Activated effector memory CD4-positive, alpha-beta T cell treated with Interleukin-2 at 50 U/mL for 16 hours (primary cell): ENCODE measurements around the gene IFI44.

Experiments
- DNase-seq: peaks from one replicate; pipeline ENCODE4 v3.0.0-alpha.2; 2020

The IFI44 gene, protein sequence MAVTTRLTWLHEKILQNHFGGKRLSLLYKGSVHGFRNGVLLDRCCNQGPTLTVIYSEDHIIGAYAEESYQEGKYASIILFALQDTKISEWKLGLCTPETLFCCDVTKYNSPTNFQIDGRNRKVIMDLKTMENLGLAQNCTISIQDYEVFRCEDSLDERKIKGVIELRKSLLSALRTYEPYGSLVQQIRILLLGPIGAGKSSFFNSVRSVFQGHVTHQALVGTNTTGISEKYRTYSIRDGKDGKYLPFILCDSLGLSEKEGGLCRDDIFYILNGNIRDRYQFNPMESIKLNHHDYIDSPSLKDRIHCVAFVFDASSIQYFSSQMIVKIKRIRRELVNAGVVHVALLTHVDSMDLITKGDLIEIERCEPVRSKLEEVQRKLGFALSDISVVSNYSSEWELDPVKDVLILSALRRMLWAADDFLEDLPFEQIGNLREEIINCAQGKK

DNA sequence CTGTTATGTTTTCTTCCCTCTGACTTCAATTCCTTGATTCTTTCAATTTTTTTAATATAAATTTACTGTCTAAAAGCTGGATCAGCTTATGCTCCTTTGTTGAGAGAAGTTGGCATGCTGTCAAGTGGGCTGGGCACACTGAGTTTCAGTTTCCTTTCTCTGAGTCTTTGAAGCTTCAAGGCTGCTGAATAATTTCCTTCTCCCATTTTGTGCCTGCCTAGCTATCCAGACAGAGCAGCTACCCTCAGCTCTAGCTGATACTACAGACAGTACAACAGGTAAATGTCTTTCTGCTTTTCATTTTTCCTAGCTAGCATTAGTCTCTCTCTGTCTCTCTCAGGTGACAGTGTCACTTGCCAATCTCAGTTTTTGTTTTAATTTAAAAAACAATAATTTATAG, at the start of gene IFI44:
TSS of gene IFI44 (plus strand) at position 204 of the 400 bp plus-strand sequence. CDS start 365 bp downstream, outside the sequence.
- peak; percentile 58 for DNase-seq

DNA sequence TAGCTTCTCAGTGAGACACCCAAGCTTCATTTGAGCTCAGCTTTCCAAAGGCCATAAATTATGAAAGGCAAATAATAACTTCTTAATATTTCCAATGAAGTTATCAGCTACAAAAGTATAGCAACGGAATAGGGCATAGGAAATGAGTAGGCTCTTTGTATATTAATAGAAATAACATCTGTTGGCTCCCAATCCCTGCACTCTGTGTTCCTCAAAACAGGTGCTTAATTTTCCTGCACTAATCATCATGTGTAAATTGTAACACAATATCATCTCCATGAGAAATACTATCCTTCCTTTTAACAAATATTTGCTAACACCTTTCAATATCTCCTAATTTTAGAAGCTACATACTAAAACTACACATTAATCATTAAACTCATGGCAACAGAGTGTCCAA, 48.6 kb upstream of the IFI44 start:
- DNase-seq: no peak

DNA sequence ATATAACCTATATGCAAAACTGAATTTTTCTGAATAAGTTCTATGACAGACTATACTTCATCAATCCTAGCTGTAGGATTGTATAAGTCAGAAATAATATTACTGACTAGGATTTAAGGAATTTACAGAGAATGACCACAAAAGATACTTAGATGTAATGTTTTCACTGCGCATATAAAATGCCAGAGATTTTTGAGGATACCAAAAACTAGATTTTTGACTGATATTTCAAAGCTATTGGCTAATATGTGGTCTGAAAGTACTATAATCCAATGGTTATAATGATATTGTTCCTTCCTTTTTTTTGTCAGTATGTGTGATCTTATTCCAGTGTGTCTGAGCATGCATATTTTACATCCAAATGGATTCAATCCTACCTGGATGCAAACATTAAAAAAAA, 46.4 kb upstream of the IFI44 start:
- no peak for DNase-seq

DNA sequence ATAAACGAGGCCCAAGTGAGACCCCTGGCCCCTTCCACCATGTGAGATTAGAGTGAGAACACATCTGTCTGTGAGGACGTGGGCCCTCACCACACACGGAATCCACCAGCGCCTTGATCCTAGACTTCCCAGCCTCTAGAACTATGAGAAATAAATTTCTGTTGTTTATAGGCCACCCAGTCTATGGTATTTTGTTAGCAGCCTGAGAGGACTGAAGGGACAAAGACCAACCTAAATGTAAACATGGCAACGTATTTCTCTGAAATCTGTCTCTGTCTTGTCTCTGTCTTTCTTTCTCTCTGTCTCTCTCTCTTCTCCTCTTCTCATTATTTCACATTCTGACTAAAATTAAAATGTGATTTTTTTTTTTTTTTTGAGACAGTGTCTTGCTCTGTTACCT, 45.0 kb upstream of the IFI44 start:
- DNase-seq: no peak

DNA sequence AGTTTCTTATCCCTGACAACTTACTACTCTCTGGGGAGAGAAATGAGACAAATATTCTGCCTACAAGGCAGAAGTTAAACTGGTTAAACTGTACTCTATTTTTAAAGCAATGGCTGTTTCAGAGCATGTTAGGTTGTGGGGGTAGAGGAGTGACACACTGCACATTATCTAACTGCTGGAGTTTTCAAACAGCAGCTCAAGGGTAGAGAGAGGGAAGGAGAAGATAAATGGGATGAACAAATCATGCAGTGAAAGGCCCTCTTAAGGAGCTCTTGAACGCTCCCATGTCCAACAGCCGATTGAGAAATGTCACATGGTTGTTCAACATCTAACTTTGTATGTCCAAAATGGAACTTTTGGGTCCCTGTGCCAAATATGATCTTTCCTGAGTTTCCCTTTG, 43.4 kb upstream of the IFI44 start:
- DNase-seq: no peak

DNA sequence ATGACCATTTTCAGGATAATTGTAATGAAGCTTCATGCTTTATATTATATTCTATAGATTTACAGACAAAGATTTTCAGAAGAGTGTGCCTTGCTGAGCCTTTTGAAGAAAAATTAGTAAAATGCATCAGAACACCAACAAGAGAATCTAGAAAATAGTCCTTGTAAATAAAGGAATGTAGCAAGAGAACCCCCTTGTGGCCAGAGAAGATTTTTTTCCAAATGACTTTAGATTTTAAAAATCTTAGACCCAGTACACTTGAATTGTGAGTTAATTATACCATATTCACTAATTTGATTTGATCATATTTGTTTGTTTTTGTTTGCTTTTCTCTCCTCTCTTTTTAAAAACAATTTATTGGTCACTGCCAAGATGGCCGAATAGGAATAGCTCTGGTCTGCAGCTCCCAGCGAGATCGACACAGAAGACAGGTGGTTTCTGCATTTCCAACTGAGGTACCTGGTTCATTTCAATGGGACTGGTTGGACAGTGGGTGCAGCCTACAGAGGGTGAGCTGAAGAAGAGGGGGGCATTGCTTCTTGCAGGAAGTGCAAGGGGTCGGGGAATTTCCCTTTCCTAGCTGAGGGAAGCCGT, 42.2 kb upstream of the IFI44 start:
- DNase-seq: no peak

DNA sequence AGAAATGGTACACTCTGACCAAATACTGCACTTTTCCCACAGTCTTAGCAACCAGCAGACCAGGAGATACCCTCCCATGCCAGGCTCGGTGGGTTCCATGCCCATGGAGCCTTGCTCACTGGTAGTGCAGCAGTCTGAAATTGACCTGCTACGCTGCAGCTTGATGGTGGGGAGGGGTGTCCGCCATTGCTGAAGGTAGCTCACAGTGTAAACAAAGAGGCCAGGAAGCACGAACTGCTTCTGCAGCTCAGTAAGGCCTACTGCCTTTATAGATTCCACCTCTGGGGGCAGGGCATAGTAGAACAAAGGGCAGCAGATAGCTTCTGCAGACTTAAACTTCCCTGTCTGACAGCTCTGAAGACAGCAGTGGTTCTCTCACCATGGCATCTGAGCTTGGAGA, 41.7 kb upstream of the IFI44 start:
- no peak for DNase-seq

DNA sequence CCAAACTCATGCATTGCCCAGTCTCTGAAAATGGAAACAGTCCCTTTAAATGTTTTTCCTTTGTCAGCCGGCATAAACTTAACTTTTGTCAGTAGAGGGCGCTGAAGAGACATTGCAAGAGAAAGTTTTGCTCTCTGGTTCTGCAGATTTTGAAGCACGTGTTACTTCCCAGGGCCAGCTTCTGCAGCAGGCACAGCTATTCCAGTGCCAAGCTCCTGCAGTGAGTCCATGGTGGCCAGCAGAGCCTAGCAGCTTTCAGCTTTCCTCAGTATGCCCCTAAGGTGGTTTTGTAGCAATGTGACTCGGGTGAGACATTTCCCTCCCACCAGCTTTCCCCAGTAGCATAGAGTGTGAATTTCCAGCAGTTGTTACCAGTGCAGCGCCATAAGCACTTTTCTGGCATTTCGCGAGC, 32.0 kb upstream of the IFI44 start:
- DNase-seq: no peak

DNA sequence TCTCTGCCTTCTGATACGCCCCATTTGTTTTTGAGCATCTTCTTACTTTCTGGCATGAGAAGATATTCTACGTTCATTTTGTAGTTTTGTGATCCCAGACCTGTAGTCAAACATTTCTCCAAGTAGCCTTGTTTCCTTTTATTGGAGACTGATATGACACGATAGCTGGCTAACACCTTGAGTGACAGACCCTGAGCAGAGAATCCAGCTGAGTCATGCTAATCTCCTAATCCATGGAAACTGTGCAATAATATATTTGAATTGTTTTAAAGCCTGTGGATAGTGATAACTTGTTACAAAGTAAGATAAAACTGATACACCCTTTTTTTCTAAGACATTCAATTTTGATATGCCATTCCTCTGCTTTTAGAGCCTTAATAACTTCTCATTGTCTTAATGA, 30.6 kb upstream of the IFI44 start:
- DNase-seq: no peak

DNA sequence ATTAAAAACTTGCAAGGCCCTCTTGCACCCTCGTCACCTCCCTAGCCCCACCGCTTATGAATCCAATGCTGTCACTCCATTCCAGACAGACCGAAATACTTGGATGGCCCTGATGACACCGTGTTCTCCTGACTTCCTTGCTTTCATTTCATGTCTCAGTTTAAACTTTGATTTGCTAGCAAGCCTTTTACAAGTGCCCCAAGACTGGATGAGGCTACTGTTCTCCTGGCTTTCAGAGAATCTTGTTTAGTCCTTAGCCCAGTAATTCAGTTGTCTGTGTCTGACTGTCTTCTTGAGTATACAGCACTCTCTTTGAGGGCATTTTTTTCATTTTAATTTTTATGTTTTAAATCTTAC, 30.2 kb upstream of the IFI44 start:
- DNase-seq: no peak

DNA sequence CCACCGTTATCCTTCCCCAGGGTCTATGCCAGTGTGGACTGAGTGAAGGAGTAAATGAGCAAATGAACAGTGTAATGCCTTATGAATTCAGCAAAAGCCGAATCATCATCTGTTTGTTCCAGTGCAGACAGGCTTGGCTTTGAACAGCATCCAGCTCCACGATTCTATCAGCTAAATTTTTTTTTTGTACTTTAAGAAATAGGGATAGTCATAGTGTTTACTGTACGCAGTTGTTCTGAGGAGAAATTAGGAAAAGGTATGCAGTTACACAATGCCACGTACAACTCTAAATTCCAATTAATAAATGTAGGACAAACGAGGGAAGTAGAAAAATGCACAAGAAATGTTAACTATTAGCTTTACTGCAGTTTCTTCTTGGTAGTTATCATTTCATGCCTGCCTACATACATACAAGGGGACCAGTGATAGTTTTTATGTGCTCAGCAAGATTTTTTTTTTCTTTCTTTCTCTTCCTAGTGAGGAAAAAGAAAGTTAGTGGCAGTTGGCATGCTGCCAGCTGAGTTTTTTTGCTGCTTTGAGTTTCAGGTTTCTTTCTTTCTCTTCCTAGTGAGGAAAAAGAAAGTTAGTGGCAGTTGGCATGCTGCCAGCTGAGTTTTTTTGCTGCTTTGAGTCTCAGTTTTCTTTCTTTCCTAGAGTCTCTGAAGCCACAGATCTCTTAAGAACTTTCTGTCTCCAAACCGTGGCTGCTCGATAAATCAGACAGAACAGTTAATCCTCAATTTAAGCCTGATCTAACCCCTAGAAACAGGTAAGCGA, 29.6 kb upstream of the IFI44 start, which contains the start of gene IFI44L:
TSS of gene IFI44L (plus strand) at position 646 of the 777 bp plus-strand sequence. CDS start 7,468 bp downstream, outside the sequence.
- DNase-seq: peak; percentile 37

DNA sequence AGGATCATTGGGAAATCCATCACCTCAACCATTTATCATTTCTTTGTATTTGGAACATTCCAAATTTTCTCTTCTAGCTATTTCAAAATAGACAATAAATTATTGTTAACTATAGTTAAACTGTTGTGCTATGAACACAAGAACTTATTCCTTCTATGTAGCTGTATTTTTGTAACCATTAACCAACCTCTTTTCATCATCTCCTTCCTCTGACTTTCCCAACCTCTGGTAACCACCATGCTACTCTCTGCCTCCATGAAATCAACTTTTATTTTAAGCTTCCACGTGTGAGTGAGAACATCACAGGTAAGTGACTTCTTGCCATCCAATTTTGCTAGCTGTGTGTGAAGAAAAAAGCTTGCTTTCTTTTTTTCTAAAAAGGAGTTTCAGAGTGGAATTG, 29.0 kb upstream of the IFI44 start:
- DNase-seq: no peak

DNA sequence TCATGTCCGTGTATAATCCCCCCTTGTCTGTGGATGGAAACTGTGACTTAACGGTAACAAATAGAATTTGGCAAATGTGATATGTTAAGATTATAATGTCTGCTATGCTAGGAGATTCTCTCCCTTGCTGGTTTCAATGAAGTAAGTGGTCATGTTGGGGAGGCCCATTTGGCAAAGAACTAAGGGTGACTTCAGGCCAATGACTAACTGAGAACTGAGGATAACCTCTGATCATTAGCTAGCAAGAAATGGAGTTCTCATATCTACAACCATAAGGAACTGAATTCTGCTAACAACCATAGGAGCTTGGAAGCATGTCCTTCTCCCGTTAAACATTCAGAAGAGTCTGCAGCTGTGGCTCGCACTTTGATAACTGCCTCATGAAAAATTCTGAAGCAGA, 27.1 kb upstream of the IFI44 start:
- no peak for DNase-seq

DNA sequence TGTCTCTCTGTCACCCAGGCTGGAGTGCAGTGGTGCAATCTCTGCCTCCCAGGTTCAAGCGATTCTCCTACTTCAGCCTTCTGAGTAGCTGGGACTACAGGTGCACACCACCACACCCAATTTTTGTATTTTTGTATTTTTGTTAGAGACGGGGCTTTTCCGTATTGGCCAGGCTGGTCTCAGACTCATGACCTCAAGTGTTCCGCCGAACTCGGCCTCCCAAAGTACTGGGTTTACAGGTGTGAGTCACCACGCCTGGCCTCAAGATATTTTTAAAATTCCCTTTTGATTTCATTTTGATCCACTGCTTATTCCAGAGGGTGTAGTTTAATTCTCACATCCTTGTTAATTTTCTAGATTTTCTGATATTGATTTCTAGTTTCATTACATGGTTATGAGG, 25.6 kb upstream of the IFI44 start:
- DNase-seq: no peak

DNA sequence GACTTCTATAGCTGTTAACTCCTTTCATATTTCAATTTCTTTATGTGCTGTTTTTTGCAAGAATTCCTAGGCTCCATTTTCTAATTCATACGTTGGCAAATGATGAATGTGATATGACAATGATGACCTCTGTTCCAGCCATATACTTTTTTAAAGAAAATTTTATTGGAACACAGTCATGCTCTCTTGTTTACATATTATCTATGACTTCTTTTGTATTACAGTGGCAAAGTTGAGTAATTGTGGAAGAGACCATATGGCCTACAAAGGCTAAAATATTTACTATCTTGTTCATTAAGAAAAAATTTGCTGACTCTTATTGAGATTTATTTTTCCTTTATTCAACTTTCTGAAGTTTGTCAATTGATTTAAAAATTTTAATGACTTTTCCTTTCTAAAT, 22.3 kb upstream of the IFI44 start:
- DNase-seq: no peak

DNA sequence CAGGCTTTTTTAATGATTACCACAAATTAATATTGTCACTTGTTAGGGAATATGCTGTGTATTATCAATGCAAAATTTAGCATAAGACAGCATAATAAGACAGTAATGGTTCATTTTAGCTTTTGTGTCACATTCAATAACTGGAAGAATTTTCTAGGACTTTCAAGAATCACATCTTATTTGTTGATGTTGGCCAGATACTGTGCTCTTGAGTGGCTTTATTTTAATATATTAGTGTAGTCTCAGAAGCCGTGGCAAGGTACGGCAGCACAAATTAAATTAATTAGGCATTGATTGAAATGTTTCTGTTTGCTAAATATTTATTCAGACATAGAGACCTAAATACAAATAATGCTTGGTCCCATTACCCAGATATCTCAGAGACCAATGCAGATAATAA, 19.0 kb upstream of the IFI44 start:
- DNase-seq: no peak

DNA sequence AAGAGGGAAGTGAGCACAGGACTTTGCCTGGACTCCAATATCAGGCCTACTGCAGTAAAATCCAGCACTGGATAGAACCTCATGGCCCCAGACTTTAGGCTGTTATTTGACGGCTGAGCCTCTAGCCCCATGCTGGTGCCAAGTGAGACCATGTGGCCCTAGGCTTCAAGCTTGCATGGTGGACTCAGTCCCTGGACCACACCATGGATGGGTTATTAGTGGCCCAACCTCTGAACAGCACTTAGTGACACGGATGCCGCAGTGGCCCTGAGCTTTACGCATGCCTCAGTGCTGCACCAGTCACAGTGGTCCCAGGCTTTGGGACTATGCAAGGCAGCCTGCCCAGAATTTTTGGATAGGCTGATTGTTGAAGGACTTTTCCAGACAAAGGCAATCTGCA, 16.4 kb upstream of the IFI44 start:
- no peak for DNase-seq

DNA sequence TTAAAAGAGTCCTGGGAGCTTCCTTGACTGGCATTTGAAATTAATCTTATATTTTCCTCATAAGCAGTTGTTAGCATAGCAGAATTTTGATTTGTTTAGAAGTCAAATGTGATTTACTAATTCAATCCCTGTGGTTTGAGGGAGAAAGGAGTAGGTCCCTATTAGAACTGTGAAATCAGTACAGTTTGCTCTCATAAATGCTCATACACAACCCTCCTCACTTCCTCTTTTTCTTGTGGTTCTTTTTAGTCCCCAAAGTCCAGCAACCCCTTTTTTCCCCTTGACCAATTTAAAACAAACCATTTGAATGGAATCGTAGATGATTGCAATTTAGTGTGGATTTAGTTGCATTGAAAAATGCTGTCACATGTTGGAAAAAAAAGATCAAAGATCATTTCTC, 9.2 kb upstream of the IFI44 start:
- no peak for DNase-seq

DNA sequence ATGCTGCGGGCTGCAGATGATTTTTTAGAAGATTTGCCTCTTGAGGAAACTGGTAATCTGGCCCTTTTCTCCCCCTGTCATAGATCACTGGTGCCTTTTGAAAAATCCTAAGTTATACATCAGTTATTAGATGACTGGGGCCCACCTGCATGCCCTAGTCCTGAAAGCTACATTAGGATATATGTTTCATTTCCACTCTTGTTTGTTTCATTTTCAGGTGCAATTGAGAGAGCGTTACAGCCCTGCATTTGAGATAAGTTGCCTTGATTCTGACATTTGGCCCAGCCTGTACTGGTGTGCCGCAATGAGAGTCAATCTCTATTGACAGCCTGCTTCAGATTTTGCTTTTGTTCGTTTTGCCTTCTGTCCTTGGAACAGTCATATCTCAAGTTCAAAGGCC, 8.1 kb upstream of the IFI44 start:
- no peak for DNase-seq

DNA sequence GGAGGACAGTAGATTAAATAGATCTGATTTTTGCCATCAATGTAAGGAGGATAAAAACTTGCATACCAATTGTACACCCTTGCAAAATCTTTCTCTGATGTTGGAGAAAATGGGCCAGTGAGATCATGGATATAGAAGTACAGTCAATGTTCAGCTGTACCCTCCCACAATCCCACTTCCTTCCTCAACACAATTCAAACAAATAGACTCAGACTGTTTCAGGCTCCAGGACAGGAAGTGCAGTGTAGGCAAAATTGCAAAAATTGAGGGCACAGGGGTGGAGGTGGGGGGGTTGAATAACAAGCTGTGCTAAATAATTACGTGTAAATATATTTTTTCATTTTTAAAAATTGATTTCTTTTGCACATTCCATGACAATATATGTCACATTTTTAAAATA, 3.9 kb upstream of the IFI44 start:
- DNase-seq: no peak

DNA sequence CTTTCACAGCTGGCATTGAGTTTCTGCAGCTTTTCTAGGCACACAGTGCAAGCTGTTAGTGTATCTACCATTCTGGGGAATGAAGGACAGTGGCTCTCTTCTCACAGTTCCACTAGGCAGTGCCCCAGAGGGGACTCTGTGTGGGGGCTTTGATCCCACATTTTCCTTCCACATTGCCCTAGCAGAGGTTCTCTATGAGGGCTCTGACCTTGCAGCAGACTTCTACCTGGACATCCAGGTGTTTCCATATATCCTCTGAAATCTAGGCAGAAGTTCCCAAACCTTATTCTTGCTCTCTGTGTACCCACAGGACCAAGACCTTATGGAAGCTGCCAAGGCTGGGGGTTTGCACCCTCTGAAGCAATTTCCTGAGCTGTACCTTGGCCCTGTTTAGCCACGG, 2.4 kb upstream of the IFI44 start:
- DNase-seq: no peak

DNA sequence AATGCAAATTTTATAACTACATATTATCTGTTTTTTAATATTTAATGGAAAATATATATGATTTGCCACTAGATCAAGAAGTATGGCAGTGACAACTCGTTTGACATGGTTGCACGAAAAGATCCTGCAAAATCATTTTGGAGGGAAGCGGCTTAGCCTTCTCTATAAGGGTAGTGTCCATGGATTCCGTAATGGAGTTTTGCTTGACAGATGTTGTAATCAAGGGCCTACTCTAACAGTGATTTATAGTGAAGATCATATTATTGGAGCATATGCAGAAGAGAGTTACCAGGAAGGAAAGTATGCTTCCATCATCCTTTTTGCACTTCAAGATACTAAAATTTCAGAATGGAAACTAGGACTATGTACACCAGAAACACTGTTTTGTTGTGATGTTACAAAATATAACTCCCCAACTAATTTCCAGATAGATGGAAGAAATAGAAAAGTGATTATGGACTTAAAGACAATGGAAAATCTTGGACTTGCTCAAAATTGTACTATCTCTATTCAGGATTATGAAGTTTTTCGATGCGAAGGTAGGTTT, 556 bp downstream of the IFI44 start:
- no peak for DNase-seq

DNA sequence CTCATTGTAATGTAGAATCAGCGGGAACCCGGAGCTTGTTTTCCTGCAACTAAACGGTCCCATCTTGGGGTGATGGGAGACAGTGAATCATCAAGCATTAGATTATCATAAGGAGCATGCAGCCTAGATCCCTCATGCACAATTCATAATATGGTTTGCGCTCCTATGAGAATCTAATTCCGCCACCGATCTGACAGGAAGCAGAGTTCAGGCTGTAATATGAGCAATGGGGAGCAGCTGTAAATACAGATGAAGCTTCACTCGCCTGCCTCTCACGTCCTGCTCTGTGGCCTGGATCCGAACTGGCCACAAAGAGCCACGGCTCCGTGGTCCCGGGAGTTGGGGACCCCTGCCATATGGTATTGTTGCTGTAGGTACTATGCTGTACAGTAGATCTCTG, 1.6 kb downstream of the IFI44 start:
- peak; percentile 14 for DNase-seq
